Stimulated activated CD8-positive, alpha-beta memory T cell treated with anti-CD3 and anti-CD28 coated beads, Interleukin-12 subunit alpha, Interleukin-12 subunit beta, amount 100 ng/mL, for 24 hours (primary cell): Measurements from ENCODE around the gene HAUS5.
A peak's percentile ranks its signal among the peaks of the same experiment; 100 is the strongest.

Experiments
- DNase-seq: peaks from one replicate; pipeline ENCODE4 v3.0.0-alpha.2; 2020; ENCODE audit errors: extremely low read depth

Gene HAUS5

GRCh38 chr19:35673121-35673804, 60.7 kb downstream of the HAUS5 start:
- peak; percentile 17 for DNase-seq
